ENCODE measurements around the gene NFATC1.

Gene NFATC1

GRCh38 chr18:79428287-79428686 is 32.6 kb downstream of the NFATC1 start:
- Histone ChIP-seq H3K4me1 (ENCODE audit: insufficient read depth, low read length) (0 out of 2 replicates have a peak, but pooled peaks cover 4% of the 10 kb centered on the region), H3K27ac (ENCODE audit: low read depth, low read length) (no peak overlapping the region)

GRCh38 chr18:79429381-79429780 is 33.7 kb downstream of the NFATC1 start:
- Histone ChIP-seq H3K27ac (ENCODE audit: low read depth, low read length) (no peak overlapping the region), H3K9me3 (ENCODE audit: insufficient read depth, low read depth, low read length) (no peaks in the 10 kb centered on the region), H3K9ac (ENCODE audit: low read depth, low read length) (no peak overlapping the region), H3K4me3 (ENCODE audit: low read length) (no peak overlapping the region), H3K36me3 (ENCODE audit: insufficient read depth, low read length) (no peaks in the 10 kb centered on the region), H3K27me3 (ENCODE audit: insufficient read depth, low read length) (peaks cover 7% of the 10 kb centered on the region), H3K4me1 (ENCODE audit: insufficient read depth, low read length) (0 out of 2 replicates have a peak, but pooled peaks cover 4% of the 10 kb centered on the region)
- WGBS: 95% methylated on average over 14 of the region's 14 CpGs

More at GRCh38 chr18:79428287-79428686, 32.6 kb downstream of the NFATC1 start:
- H3K4me3 ChIP-seq (ENCODE audit: low read length): no peak overlapping the region
- WGBS: 95% methylated on average over 10 of the region's 10 CpGs
- H3K9me3 ChIP-seq (ENCODE audit: insufficient read depth, low read depth, low read length): no peaks in the 10 kb centered on the region
- H3K36me3 ChIP-seq (ENCODE audit: insufficient read depth, low read length): no peaks in the 10 kb centered on the region
- no peak overlapping the region for H3K9ac ChIP-seq (ENCODE audit: low read depth, low read length)
- H3K27me3 ChIP-seq (ENCODE audit: insufficient read depth, low read length): peaks cover 9% of the 10 kb centered on the region

- Histone ChIP-seq H3K4me3 (ENCODE audit: low read length) (no peak overlapping the region), H3K27ac (ENCODE audit: low read depth, low read length) (no peak overlapping the region), H3K4me1 (ENCODE audit: insufficient read depth, low read length) (0 out of 2 replicates have a peak, but pooled peaks cover 4% of the 10 kb centered on the region), H3K27me3 (ENCODE audit: insufficient read depth, low read length) (peaks cover 3% of the 10 kb centered on the region; the same call in 1 of the 2 replicates), H3K36me3 (ENCODE audit: insufficient read depth, low read length) (no peaks in the 10 kb centered on the region), H3K9me3 (ENCODE audit: insufficient read depth, low read depth, low read length) (no peaks in the 10 kb centered on the region), H3K9ac (ENCODE audit: low read depth, low read length) (no peak overlapping the region)
- 93% methylated on average over 27 of the region's 27 CpGs for WGBS
Observed at GRCh38 chr18:79429785-79430281, 34.1 kb downstream of the NFATC1 start.

GRCh38 chr18:79432376-79433120 is 36.8 kb downstream of the NFATC1 start:
- Histone ChIP-seq H3K27me3 (ENCODE audit: insufficient read depth, low read length) (no peaks in the 10 kb centered on the region), H3K4me1 (ENCODE audit: insufficient read depth, low read length) (no peaks in the 10 kb centered on the region), H3K27ac (ENCODE audit: low read depth, low read length) (no peak overlapping the region), H3K9ac (ENCODE audit: low read depth, low read length) (no peak overlapping the region), H3K36me3 (ENCODE audit: insufficient read depth, low read length) (no peaks in the 10 kb centered on the region), H3K9me3 (ENCODE audit: insufficient read depth, low read depth, low read length) (no peaks in the 10 kb centered on the region), H3K4me3 (ENCODE audit: low read length) (no peak overlapping the region)
- WGBS: 94% methylated on average over 33 of the region's 33 CpGs

GRCh38 chr18:79433431-79433830 is 37.7 kb downstream of the NFATC1 start:
- Histone ChIP-seq H3K9me3 (ENCODE audit: insufficient read depth, low read depth, low read length) (no peaks in the 10 kb centered on the region), H3K27me3 (ENCODE audit: insufficient read depth, low read length) (no peaks in the 10 kb centered on the region), H3K4me3 (ENCODE audit: low read length) (no peak overlapping the region), H3K27ac (ENCODE audit: low read depth, low read length) (no peak overlapping the region), H3K4me1 (ENCODE audit: insufficient read depth, low read length) (no peaks in the 10 kb centered on the region), H3K36me3 (ENCODE audit: insufficient read depth, low read length) (no peaks in the 10 kb centered on the region), H3K9ac (ENCODE audit: low read depth, low read length) (no peak overlapping the region)
- 97% methylated on average over 27 of the region's 27 CpGs for WGBS

- no peak overlapping the region for H3K4me3 ChIP-seq (ENCODE audit: low read length)
Observed at GRCh38 chr18:79434607-79435401, 39.1 kb downstream of the NFATC1 start.

GRCh38 chr18:79436556-79437275 is 41.0 kb downstream of the NFATC1 start:
- H3K36me3 ChIP-seq (ENCODE audit: insufficient read depth, low read length): no peaks in the 10 kb centered on the region
- H3K27me3 ChIP-seq (ENCODE audit: insufficient read depth, low read length): no peaks in the 10 kb centered on the region
- H3K4me1 ChIP-seq (ENCODE audit: insufficient read depth, low read length): no peaks in the 10 kb centered on the region
- H3K9me3 ChIP-seq (ENCODE audit: insufficient read depth, low read depth, low read length): no peaks in the 10 kb centered on the region
- H3K9ac ChIP-seq (ENCODE audit: low read depth, low read length): no peak overlapping the region
- 94% methylated on average over 37 of the region's 37 CpGs for WGBS
- H3K27ac ChIP-seq (ENCODE audit: low read depth, low read length): no peak overlapping the region
- no peak overlapping the region for H3K4me3 ChIP-seq (ENCODE audit: low read length)

More at GRCh38 chr18:79434607-79435401, 39.1 kb downstream of the NFATC1 start:
- 94% methylated on average over 31 of the region's 31 CpGs for WGBS
- Histone ChIP-seq H3K27ac (ENCODE audit: low read depth, low read length) (no peak overlapping the region), H3K4me1 (ENCODE audit: insufficient read depth, low read length) (no peaks in the 10 kb centered on the region), H3K36me3 (ENCODE audit: insufficient read depth, low read length) (no peaks in the 10 kb centered on the region), H3K27me3 (ENCODE audit: insufficient read depth, low read length) (no peaks in the 10 kb centered on the region), H3K9ac (ENCODE audit: low read depth, low read length) (no peak overlapping the region), H3K9me3 (ENCODE audit: insufficient read depth, low read depth, low read length) (no peaks in the 10 kb centered on the region)

GRCh38 chr18:79438089-79438897 is 42.6 kb downstream of the NFATC1 start:
- H3K9ac ChIP-seq (ENCODE audit: low read depth, low read length): no peak overlapping the region
- WGBS: 95% methylated on average over 36 of the region's 36 CpGs
- no peak overlapping the region for H3K27ac ChIP-seq (ENCODE audit: low read depth, low read length)
- H3K27me3 ChIP-seq (ENCODE audit: insufficient read depth, low read length): no peaks in the 10 kb centered on the region
- no peak overlapping the region for H3K4me3 ChIP-seq (ENCODE audit: low read length)
- no peaks in the 10 kb centered on the region for H3K9me3 ChIP-seq (ENCODE audit: insufficient read depth, low read depth, low read length)
- H3K4me1 ChIP-seq (ENCODE audit: insufficient read depth, low read length): no peaks in the 10 kb centered on the region
- H3K36me3 ChIP-seq (ENCODE audit: insufficient read depth, low read length): no peaks in the 10 kb centered on the region

- Histone ChIP-seq H3K27me3 (ENCODE audit: insufficient read depth, low read length) (no peaks in the 10 kb centered on the region), H3K27ac (ENCODE audit: low read depth, low read length) (no peak overlapping the region), H3K4me1 (ENCODE audit: insufficient read depth, low read length) (no peaks in the 10 kb centered on the region), H3K9me3 (ENCODE audit: insufficient read depth, low read depth, low read length) (no peaks in the 10 kb centered on the region), H3K36me3 (ENCODE audit: insufficient read depth, low read length) (no peaks in the 10 kb centered on the region), H3K4me3 (ENCODE audit: low read length) (no peak overlapping the region), H3K9ac (ENCODE audit: low read depth, low read length) (no peak overlapping the region)
- WGBS: 94% methylated on average over 37 of the region's 37 CpGs
Observed at GRCh38 chr18:79438898-79439627, 43.3 kb downstream of the NFATC1 start.

- no peak overlapping the region for H3K4me3 ChIP-seq (ENCODE audit: low read length)
- H3K27me3 ChIP-seq (ENCODE audit: insufficient read depth, low read length): no peaks in the 10 kb centered on the region
- no peaks in the 10 kb centered on the region for H3K4me1 ChIP-seq (ENCODE audit: insufficient read depth, low read length)
- 93% methylated on average over 16 of the region's 16 CpGs for WGBS
- H3K9me3 ChIP-seq (ENCODE audit: insufficient read depth, low read depth, low read length): no peaks in the 10 kb centered on the region
- no peaks in the 10 kb centered on the region for H3K36me3 ChIP-seq (ENCODE audit: insufficient read depth, low read length)
- H3K9ac ChIP-seq (ENCODE audit: low read depth, low read length): no peak overlapping the region
- no peak overlapping the region for H3K27ac ChIP-seq (ENCODE audit: low read depth, low read length)
Observed at GRCh38 chr18:79439628-79440023, 43.9 kb downstream of the NFATC1 start.
